ENCODE data around the gene GAS2L3.

GRCh38 chr12:100544165-100544564 lies 29.3 kb upstream of the GAS2L3 start:
- TF ChIP-seq CTCF (IDR thresholded peaks at IDR 0.05), result no peak
- peak; percentile 40 for TF ChIP-seq MAFK (IDR thresholded peaks at IDR 0.05; ENCODE audit: partially characterized antibody)
- peak; percentile 31; the same call in 1 of the 2 replicates for TF ChIP-seq JUNB (IDR thresholded peaks at IDR 0.05)
- no peak for TF ChIP-seq PBX3 (IDR thresholded peaks at IDR 0.05)
- TF ChIP-seq POLR2AphosphoS2 (conservative IDR thresholded peaks at IDR 0.05; ENCODE audit: low read length), result no peak
- TF ChIP-seq NR3C1 (IDR thresholded peaks at IDR 0.05), result no peak
- TF ChIP-seq RAD21 (conservative IDR thresholded peaks at IDR 0.05 in 1 of 2, IDR thresholded peaks at IDR 0.05 in 1 of 2), result no peak
